A549 (cell line): ENCODE data around the gene PDE10A. TPM values are rescaled to one million over a fixed set of nuclear protein-coding genes. Genes with fewer than 3 reads are reported as not detected.

Source experiments
- ATAC-seq, 2 experiments: fragments of 200-7000 bp in 1 of 2; fragments of >200 bp in 1 of 2; cut with Nextera tagmentation in 1 of 2; cut with Tn5 transposase in 1 of 2; 3 replicates each; pipeline versions ENCODE4 v1.8.0 to v1.9.1; 2018 to 2020; ENCODE audit warnings: mild to moderate bottlenecking in 1 of 2, moderate library complexity in 1 of 2
- CTCF ChIA-PET: fragments of 300-600 bp; sonication (Branson Sonifier 250); formaldehyde crosslinking; extraction: SDS; loops from one replicate; lab custom pipeline; 2021; ENCODE audit warnings: antibody characterized with exemption, inconsistent platforms; lab: Yijun Ruan, JAX
- POLR2A ChIA-PET: fragments of 350-600 bp; formaldehyde crosslinking; extraction: SDS; loops from one replicate; lab custom pipeline; 2021; ENCODE audit warnings: antibody characterized with exemption, inconsistent platforms; lab: Yijun Ruan, JAX
- DNase-seq, 2 experiments: peaks; one replicate each; pipeline versions ENCODE4 v3.0.0 to v3.0.0-alpha.2; 2011 to 2016; ENCODE audit warnings: low read depth in 1 of 2, low spot score in 1 of 2
- FAIRE-seq: peaks from 2 replicates; lab custom pipeline; 2011; peaks lifted over from hg19 to GRCh38; lab: Jason Lieb, UNC
- H3K27ac ChIP-seq, 2 experiments: fragments of >200 bp; sonication (Bioruptor Twin); formaldehyde crosslinking; 3 replicates each; pipeline ENCODE4 v1.5.1; 2016 to 2017
- H3K4me1 ChIP-seq: fragments of >200 bp; sonication (Bioruptor Twin); formaldehyde crosslinking; 3 replicates; pipeline ENCODE4 v1.6.1; 2016
- H3K4me2 ChIP-seq: fragments of >200 bp; sonication (Bioruptor Twin); formaldehyde crosslinking; 3 replicates; pipeline ENCODE4 v1.6.1; 2016
- H3K4me3 ChIP-seq: fragments of >200 bp; sonication (Bioruptor Twin); formaldehyde crosslinking; 3 replicates; pipeline ENCODE4 v1.5.1; 2016
- H3K9me3 ChIP-seq: fragments of >200 bp; sonication (Bioruptor Twin); formaldehyde crosslinking; 3 replicates; pipeline ENCODE4 v1.6.1; 2016
- BCL3 ChIP-seq: fragments of >200 bp; sonication (Bioruptor Twin); formaldehyde crosslinking; IDR thresholded peaks from 3 replicates; pipeline ENCODE4 v1.6.1; 2016
- BHLHE40 ChIP-seq: IDR thresholded peaks from 2 replicates; pipeline ENCODE4 v1.6.1; 2012; ENCODE audit warnings: low read depth, low read length, inconsistent platforms
- CEBPB ChIP-seq, 2 experiments: fragments of >200 bp in 1 of 2; sonication (Bioruptor Twin) in 1 of 2; formaldehyde crosslinking in 1 of 2; IDR thresholded peaks; 2 replicates each; pipeline ENCODE4 v1.6.1; 2012 to 2016
- CHD2 ChIP-seq: fragments of 150-350 bp; IDR thresholded peaks from 2 replicates; pipeline ENCODE4 v1.6.1; 2014; ENCODE audit warnings: low read length; ENCODE audit not compliant: partially characterized antibody
- CTCF ChIP-seq: fragments of >200 bp; sonication (Bioruptor Twin); formaldehyde crosslinking; IDR thresholded peaks from 3 replicates; pipeline ENCODE4 v1.5.1; 2016
- E2F6 ChIP-seq: IDR thresholded peaks from 2 replicates; pipeline ENCODE4 v1.6.1; 2012; ENCODE audit warnings: low read depth, borderline replicate concordance
- EHF ChIP-seq: fragments of 250-450 bp; sonication (Bioruptor Pico); IDR thresholded peaks from 2 replicates; pipeline ENCODE4 v1.5.0; 2020; ENCODE audit warnings: mild to moderate bottlenecking
- FOSL2 ChIP-seq, 2 experiments: fragments of 450-650 bp in 1 of 2; fragments of >200 bp in 1 of 2; sonication (Bioruptor Twin) in 1 of 2; formaldehyde crosslinking; IDR thresholded peaks; 2 replicates each; pipeline versions ENCODE4 v1.5.0 to v1.6.1; 2016 to 2020; ENCODE audit warnings: mild to moderate bottlenecking in 1 of 2, moderate library complexity in 1 of 2
- HDAC2 ChIP-seq: fragments of 200-600 bp; sonication (generic); IDR thresholded peaks from 2 replicates; pipeline ENCODE4 v1.6.1; 2016
- HES2 ChIP-seq: fragments of >200 bp; sonication (Bioruptor Twin); formaldehyde crosslinking; IDR thresholded peaks from 2 replicates; pipeline ENCODE4 v1.6.1; 2016
- HEYL ChIP-seq: fragments of 250-450 bp; sonication (Bioruptor Pico); IDR thresholded peaks from 2 replicates; pipeline ENCODE4 v1.8.0; 2021; ENCODE audit warnings: mild to moderate bottlenecking, moderate library complexity
- HOXB13 ChIP-seq: fragments of 250-450 bp; sonication (Bioruptor Pico); IDR thresholded peaks from 2 replicates; pipeline ENCODE4 v1.5.0; 2020; ENCODE audit warnings: low read depth, mild to moderate bottlenecking, moderate library complexity
- JUN ChIP-seq, 2 experiments: fragments of >200 bp; sonication (Bioruptor Twin); formaldehyde crosslinking; IDR thresholded peaks; 2 replicates in 1 of 2; 3 replicates in 1 of 2; pipeline ENCODE4 v1.6.1; 2016 to 2017
- KDM1A ChIP-seq: fragments of 200-600 bp; sonication (generic); IDR thresholded peaks from 2 replicates; pipeline ENCODE4 v1.6.1; 2016; ENCODE audit warnings: low read depth, mild to moderate bottlenecking
- PBX3 ChIP-seq: IDR thresholded peaks from 2 replicates; pipeline ENCODE4 v1.6.1; 2012
- PHF8 ChIP-seq: fragments of 200-600 bp; sonication (generic); IDR thresholded peaks from 2 replicates; pipeline ENCODE4 v1.6.1; 2016; ENCODE audit warnings: low read depth, mild to moderate bottlenecking, antibody characterized with exemption, moderate library complexity, borderline replicate concordance
- POLR2AphosphoS2 ChIP-seq: conservative IDR thresholded peaks from 2 replicates; pipeline ENCODE4 v1.6.1; 2012; ENCODE audit warnings: low read length, improper control_type of control experiment, inconsistent platforms
- RAD21 ChIP-seq, 2 experiments: fragments of >200 bp in 1 of 2; sonication (Bioruptor Twin) in 1 of 2; formaldehyde crosslinking in 1 of 2; IDR thresholded peaks in 1 of 2; conservative IDR thresholded peaks in 1 of 2; 2 replicates in 1 of 2; 3 replicates in 1 of 2; pipeline ENCODE4 v1.6.1; 2012 to 2018; ENCODE audit warnings: inconsistent platforms in 1 of 2
- RCOR1 ChIP-seq: fragments of 150-350 bp; IDR thresholded peaks from 2 replicates; pipeline ENCODE4 v1.6.1; 2014; ENCODE audit warnings: antibody characterized with exemption, low read length, low read depth
- RFX5 ChIP-seq: fragments of 450-650 bp; IDR thresholded peaks from 2 replicates; pipeline ENCODE4 v1.7.1; 2014; ENCODE audit warnings: antibody characterized with exemption, mild to moderate bottlenecking, moderate library complexity
- RNF2 ChIP-seq: fragments of 200-600 bp; sonication (generic); IDR thresholded peaks from 2 replicates; pipeline ENCODE4 v1.6.1; 2016; ENCODE audit warnings: low read depth, mild to moderate bottlenecking, antibody characterized with exemption, moderate library complexity, borderline replicate concordance
- USF2 ChIP-seq: fragments of 450-650 bp; IDR thresholded peaks from 2 replicates; pipeline ENCODE4 v1.6.1; 2014; ENCODE audit warnings: antibody characterized with exemption
- ZFP36 ChIP-seq: fragments of 450-650 bp; IDR thresholded peaks from 2 replicates; pipeline ENCODE4 v1.6.1; 2014; ENCODE audit warnings: borderline replicate concordance; ENCODE audit not compliant: partially characterized antibody
- ZSCAN20 ChIP-seq: fragments of 250-450 bp; sonication (Bioruptor Pico); IDR thresholded peaks from 2 replicates; pipeline ENCODE4 v1.8.0; 2022; ENCODE audit warnings: mild to moderate bottlenecking, moderate library complexity
- WGBS: methylation state at CpG from one replicate; pipeline ENCODE4 v1.1.6; 2017; ENCODE audit errors: missing lambda C conversion rate; 5-methylcytosine and 5-hydroxymethylcytosine counted together
- polyA plus RNA-seq, 4 experiments: library from polyadenylated mRNA; depleted of rRNA in 3 of 4; stranded (reverse); fragments of >200 nt; fragmentation: RNase III in 1 of 4; extraction: RNeasy Plus Mini Kit Qiagen cat#74134 plus additional on column Dnase treatment in 1 of 4; gene quantifications; 2 replicates in 3 of 4; 3 replicates in 1 of 4; pipeline ENCODE4 v1.2.3, GENCODE V29; 2011 to 2017

The PDE10A gene
- polyA plus RNA-seq, 2 of the 4 experiments (the other 2 are of a cell fraction): 44.9 to 92.5 TPM

- CTCF ChIA-PET: no interaction called here
- FAIRE-seq (no peak), DNase-seq (no peak), ATAC-seq (no peak)
- POLR2A ChIA-PET: no interaction called here
- Histone ChIP-seq H3K9me3 (0 out of 3 replicates have a peak, but pooled peaks cover 2% of the 10 kb centered on the region), H3K27ac (no peak overlapping the region), H3K4me3 (no peak overlapping the region), H3K4me2 (no peak overlapping the region), H3K4me1 (no peaks in the 10 kb centered on the region)
- WGBS: 71% methylated on average over 4 of the region's 4 CpGs
- TF ChIP-seq BCL3 (no peak), HES2 (no peak), RCOR1 (no peak), CEBPB (IDR thresholded peaks at IDR 0.05) (no peak)
- TF ChIP-seq, all 56 proteins: peak for 0
Measured at GRCh38 chr6:165345700-165346099, 317.3 kb downstream of the PDE10A start.

GRCh38 chr6:165340532-165340931 lies 322.5 kb downstream of the PDE10A start:
- no peak for DNase-seq
- H3K27ac ChIP-seq: no peak overlapping the region
- ChIA-PET CTCF (no interaction called here), POLR2A (no interaction called here)
- FAIRE-seq: no peak
- no peak overlapping the region for H3K4me2 ChIP-seq
- WGBS: 87% methylated on average over 5 of the region's 5 CpGs
- no peaks in the 10 kb centered on the region for H3K9me3 ChIP-seq
- H3K4me1 ChIP-seq: no peaks in the 10 kb centered on the region
- no peak for ATAC-seq
- no peak overlapping the region for H3K4me3 ChIP-seq
- TF ChIP-seq CHD2: no peak
- TF ChIP-seq HEYL: no peak
- no peak for TF ChIP-seq ZFP36
- TF ChIP-seq RNF2: no peak
- no peak for TF ChIP-seq KDM1A
- no peak for TF ChIP-seq CTCF
- TF ChIP-seq, all 56 proteins: peak for 0

- 88% methylated on average over 7 of the region's 7 CpGs for WGBS
- no peaks in the 10 kb centered on the region for H3K4me1 ChIP-seq
- ChIA-PET POLR2A (no interaction called here), CTCF (no interaction called here)
- H3K4me3 ChIP-seq: no peak overlapping the region
- H3K4me2 ChIP-seq: no peak overlapping the region
- peaks cover 12% of the 10 kb centered on the region; the same call in 2 of the 3 replicates for H3K9me3 ChIP-seq
- no peak for DNase-seq
- TF ChIP-seq BHLHE40 (no peak), CEBPB (IDR thresholded peaks at IDR 0.05) (no peak), JUN (IDR thresholded peaks at IDR 0.05) (no peak), HDAC2 (no peak), RFX5 (no peak), RAD21 (conservative IDR thresholded peaks at IDR 0.05 in 1 of 2, IDR thresholded peaks at IDR 0.05 in 1 of 2) (no peak), USF2 (no peak), ZFP36 (no peak), POLR2AphosphoS2 (no peak), EHF (CRISPR knock-in tag) (no peak), PHF8 (no peak), E2F6 (no peak), FOSL2 (IDR thresholded peaks at IDR 0.05) (no peak), FOSL2 (CRISPR knock-in tag; IDR thresholded peaks at IDR 0.05) (no peak), ZSCAN20 (no peak), PBX3 (no peak), HOXB13 (CRISPR knock-in tag) (no peak)
- no peak for ATAC-seq
- no peak overlapping the region for H3K27ac ChIP-seq
- FAIRE-seq: no peak
Measured at GRCh38 chr6:165325609-165326008, 337.4 kb downstream of the PDE10A start.
